Ishikawa (cell line): ENCODE measurements around the gene LRP1.

Experiments
- CEBPB ChIP-seq: IDR thresholded peaks from 2 replicates; pipeline ENCODE4 v1.6.1; 2012
- CREB1 ChIP-seq: IDR thresholded peaks from 2 replicates; pipeline ENCODE4 v1.6.1; 2012; ENCODE audit warnings: low read depth
- FOXM1 ChIP-seq: IDR thresholded peaks from 2 replicates; pipeline ENCODE4 v1.6.1; 2012; ENCODE audit warnings: low read depth, borderline replicate concordance
- MAX ChIP-seq: IDR thresholded peaks from 2 replicates; pipeline ENCODE4 v1.6.1; 2012
- RAD21 ChIP-seq: IDR thresholded peaks from 2 replicates; pipeline ENCODE4 v1.6.1; 2012; ENCODE audit warnings: low read depth
- ZBTB7A ChIP-seq: IDR thresholded peaks from 2 replicates; pipeline ENCODE4 v1.6.1; 2012; ENCODE audit warnings: low read depth

DNA sequence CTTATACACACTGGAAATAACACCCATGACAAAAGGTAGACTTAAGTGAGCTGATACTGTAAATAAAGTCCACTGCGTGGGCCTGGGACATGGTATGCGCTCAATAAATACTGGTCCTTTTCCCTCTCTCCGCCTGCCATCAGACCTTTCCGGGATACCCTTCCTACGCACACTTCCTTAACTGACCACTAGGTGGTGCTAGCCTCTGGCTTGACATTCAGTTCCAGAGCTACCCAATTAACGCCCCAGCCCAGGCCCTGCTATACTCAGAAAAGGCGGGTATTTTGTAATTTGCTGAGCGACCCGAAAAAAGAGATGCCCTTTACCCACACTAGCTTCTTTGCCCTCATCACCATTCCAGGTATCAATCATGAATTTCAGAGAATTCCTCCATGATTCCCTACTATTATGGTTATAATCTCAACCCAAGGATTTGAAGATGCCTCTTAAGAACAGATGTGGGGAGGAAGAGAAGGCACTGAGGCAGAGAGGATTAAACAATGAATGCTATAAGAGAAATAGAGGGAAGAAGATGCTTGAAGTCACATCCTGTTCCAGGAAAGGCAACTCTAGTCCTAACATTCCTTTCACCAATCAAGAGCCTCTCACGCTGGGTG is 3.9 kb upstream of the LRP1 start:
- peak; percentile 91 for TF ChIP-seq RAD21
- no peak for TF ChIP-seq MAX
- no peak for TF ChIP-seq CREB1
- no peak for TF ChIP-seq FOXM1
- TF ChIP-seq ZBTB7A, result no peak
- TF ChIP-seq CEBPB, result no peak
